H1 (cell line): Measurements from ENCODE around the gene PSME2. TPM values are rescaled to one million over a fixed set of nuclear protein-coding genes. Genes with fewer than 3 reads are reported as not detected.
A peak's percentile ranks its signal among the peaks of the same experiment; 100 is the strongest.

Experiments
- CTCF ChIA-PET: fragments of 300-600 bp; sonication (Branson Sonifier 250); formaldehyde crosslinking; loops from one replicate; lab custom pipeline; 2021; ENCODE audit not compliant: partially characterized antibody; lab: Charles Lee
- POLR2A ChIA-PET: fragments of 300-600 bp; sonication (Branson Sonifier 250); formaldehyde crosslinking; loops from one replicate; lab custom pipeline; 2021; ENCODE audit warnings: inconsistent platforms; ENCODE audit not compliant: partially characterized antibody; lab: Charles Lee
- DNase-seq, 2 experiments: peaks; one replicate each; pipeline versions ENCODE4 v3.0.0 to v3.0.0-alpha.2; 2010 to 2022; ENCODE audit warnings: low spot score in 2 of 2, low read depth in 1 of 2, mixed read lengths in 1 of 2
- FAIRE-seq: peaks from 2 replicates; lab custom pipeline; 2011; peaks lifted over from hg19 to GRCh38; lab: Jason Lieb, UNC
- H2AFZ ChIP-seq: 2 replicates; pipeline ENCODE4 v1.8.1; 2012; ENCODE audit warnings: low read length, inconsistent platforms
- H2AK5ac ChIP-seq: 2 replicates; pipeline ENCODE4 v1.6.1; 2013; ENCODE audit warnings: low read depth, low read length
- H2BK120ac ChIP-seq: replicated peaks from 2 replicates; pipeline ENCODE3; 2013; ENCODE audit warnings: low read depth, low read length, inconsistent platforms
- H2BK12ac ChIP-seq: 2 replicates; pipeline ENCODE4 v1.6.1; 2013; ENCODE audit warnings: low read depth, low read length
- H2BK15ac ChIP-seq: 2 replicates; pipeline ENCODE4 v1.6.1; 2013; ENCODE audit warnings: low read length
- H2BK20ac ChIP-seq: 2 replicates; pipeline ENCODE4 v1.6.1; 2013; ENCODE audit warnings: low read length
- H2BK5ac ChIP-seq: 2 replicates; pipeline ENCODE4 v1.6.1; 2013; ENCODE audit warnings: low read depth, low read length
- H3K14ac ChIP-seq: 2 replicates; pipeline ENCODE4 v1.6.1; 2013; ENCODE audit warnings: inconsistent platforms; ENCODE audit not compliant: insufficient read length
- H3K18ac ChIP-seq: 2 replicates; pipeline ENCODE4 v1.6.1; 2013; ENCODE audit warnings: low read length; ENCODE audit errors: extremely low read depth
- H3K23ac ChIP-seq: 2 replicates; pipeline ENCODE4 v1.6.1; 2013; ENCODE audit warnings: inconsistent platforms; ENCODE audit not compliant: insufficient read length
- H3K23me2 ChIP-seq: 2 replicates; pipeline ENCODE4 v1.6.1; 2013; ENCODE audit warnings: low read depth, low read length
- H3K27ac ChIP-seq: 2 replicates; pipeline ENCODE4 v1.6.1; 2011; ENCODE audit warnings: low read depth, low read length, inconsistent platforms
- H3K27me3 ChIP-seq, 4 experiments: replicated peaks in 1 of 4; 1 replicate in 1 of 4; 2 replicates in 3 of 4; pipeline versions ENCODE4 v1.6.1 to v1.8.1; 2011 to 2013; ENCODE audit warnings: low read length in 3 of 4, mild to moderate bottlenecking in 3 of 4, inconsistent platforms in 2 of 4, mixed read lengths in 2 of 4, moderate library complexity in 1 of 4; ENCODE audit not compliant: control insufficient read depth in 3 of 4, insufficient read depth in 3 of 4; ENCODE audit errors: extremely low read depth in 1 of 4
- H3K36me3 ChIP-seq, 4 experiments: 2 replicates each; pipeline versions ENCODE4 v1.6.1 to v1.8.1; 2011 to 2013; ENCODE audit warnings: mild to moderate bottlenecking in 4 of 4, low read length in 3 of 4, moderate library complexity in 2 of 4, control low read depth in 1 of 4, inconsistent platforms in 1 of 4; ENCODE audit not compliant: insufficient read depth in 4 of 4, control insufficient read depth in 2 of 4
- H3K4ac ChIP-seq: replicated peaks from 2 replicates; pipeline ENCODE3; 2013; ENCODE audit warnings: low read length, low read depth, mixed read lengths, inconsistent platforms; ENCODE audit not compliant: insufficient read length
- H3K4me1 ChIP-seq, 4 experiments: replicated peaks in 1 of 4; 1 replicate in 1 of 4; 2 replicates in 3 of 4; pipeline versions ENCODE4 v1.6.1 to v1.8.1; 2011 to 2013; ENCODE audit warnings: low read length in 3 of 4, inconsistent platforms in 2 of 4, mixed read lengths in 1 of 4; ENCODE audit not compliant: insufficient read depth in 4 of 4, control insufficient read depth in 3 of 4
- H3K4me2 ChIP-seq, 2 experiments: 2 replicates each; pipeline versions ENCODE4 v1.6.1 to v1.8.1; 2011 to 2013; ENCODE audit warnings: low read depth in 2 of 2, low read length in 2 of 2, control low read depth in 1 of 2, inconsistent platforms in 1 of 2, mild to moderate bottlenecking in 1 of 2; ENCODE audit not compliant: insufficient read depth in 1 of 2
- H3K4me3 ChIP-seq, 4 experiments: fragments of 200-600, 300-600 bp in 1 of 4; sonication (generic), shearing (Covaris generic), sonication (Bioruptor Twin) in 1 of 4; 2 replicates each; pipeline versions ENCODE4 v1.5.1 to v1.8.1; 2011 to 2016; ENCODE audit warnings: low read length in 4 of 4, low read depth in 3 of 4, control low read depth in 2 of 4, inconsistent platforms in 2 of 4, mild to moderate bottlenecking in 2 of 4, mixed read lengths in 1 of 4, moderate library complexity in 1 of 4; ENCODE audit not compliant: insufficient read depth in 2 of 4; ENCODE audit errors: extremely low read depth in 1 of 4
- H3K56ac ChIP-seq: replicated peaks from 2 replicates; pipeline ENCODE3; 2013; ENCODE audit warnings: low read depth, mild to moderate bottlenecking, mixed read lengths, low read length, inconsistent platforms; ENCODE audit not compliant: insufficient read length
- H3K79me1 ChIP-seq: 2 replicates; pipeline ENCODE4 v1.6.1; 2013; ENCODE audit warnings: low read depth, low read length, control low read depth
- H3K79me2 ChIP-seq, 2 experiments: 2 replicates each; pipeline versions ENCODE4 v1.6.1 to v1.8.1; 2012 to 2013; ENCODE audit warnings: low read length in 2 of 2, mild to moderate bottlenecking in 2 of 2, inconsistent platforms in 1 of 2; ENCODE audit not compliant: insufficient read depth in 2 of 2, control insufficient read depth in 1 of 2
- H3K9ac ChIP-seq, 4 experiments: replicated peaks in 1 of 4; 1 replicate in 1 of 4; 2 replicates in 3 of 4; pipeline versions ENCODE4 v1.6.1 to v1.8.1; 2011 to 2013; ENCODE audit warnings: low read depth in 3 of 4, low read length in 3 of 4, control low read depth in 2 of 4, mild to moderate bottlenecking in 2 of 4, moderate library complexity in 2 of 4, inconsistent platforms in 1 of 4; ENCODE audit errors: extremely low read depth in 1 of 4
- H3K9me3 ChIP-seq, 2 experiments: 2 replicates each; pipeline versions ENCODE4 v1.6.1 to v1.8.1; 2012 to 2013; ENCODE audit warnings: mild to moderate bottlenecking in 2 of 2, moderate library complexity in 2 of 2, control low read depth in 1 of 2, inconsistent platforms in 1 of 2, low read depth in 1 of 2, low read length in 1 of 2, mixed read lengths in 1 of 2; ENCODE audit not compliant: insufficient read depth in 2 of 2
- H4K20me1 ChIP-seq, 2 experiments: replicated peaks in 1 of 2; 2 replicates each; pipeline versions ENCODE3 to v1.8.1; 2011 to 2013; ENCODE audit warnings: inconsistent platforms in 2 of 2, low read length in 2 of 2, mild to moderate bottlenecking in 1 of 2; ENCODE audit not compliant: insufficient read depth in 2 of 2, control insufficient read depth in 1 of 2
- H4K5ac ChIP-seq: 2 replicates; pipeline ENCODE4 v1.6.1; 2013; ENCODE audit warnings: low read length, low read depth, mixed read lengths, inconsistent platforms; ENCODE audit not compliant: insufficient read length
- H4K8ac ChIP-seq: 2 replicates; pipeline ENCODE4 v1.8.0; 2013; ENCODE audit warnings: mild to moderate bottlenecking, moderate library complexity, low read length, inconsistent platforms; ENCODE audit not compliant: insufficient read depth; ENCODE audit errors: extremely low read depth
- H4K91ac ChIP-seq: replicated peaks from 2 replicates; pipeline ENCODE3; 2013; ENCODE audit warnings: low read length, mixed read lengths, inconsistent platforms; ENCODE audit not compliant: insufficient read length
- JUND ChIP-seq: IDR thresholded peaks from 2 replicates; pipeline ENCODE4 v1.6.1; 2011; ENCODE audit warnings: mild to moderate bottlenecking, improper control_type of control experiment, low read length
- KDM1A ChIP-seq: fragments of 200-600, 300-600 bp; sonication (generic); IDR thresholded peaks from 2 replicates; pipeline ENCODE4 v1.7.1; 2016; ENCODE audit warnings: mild to moderate bottlenecking, low read length, borderline replicate concordance
- POLR2A ChIP-seq, 2 experiments: IDR thresholded peaks; 1 replicate in 1 of 2; 2 replicates in 1 of 2; pipeline ENCODE4 v1.6.1; 2011; ENCODE audit warnings: low read depth in 2 of 2, low read length in 2 of 2, mild to moderate bottlenecking in 2 of 2; ENCODE audit errors: control extremely low read depth in 1 of 2
- SAP30 ChIP-seq: fragments of 300-600 bp; sonication (generic); IDR thresholded peaks from 2 replicates; pipeline ENCODE4 v1.7.1; 2012; ENCODE audit warnings: low read length, moderate library complexity, mild to moderate bottlenecking, inconsistent platforms; ENCODE audit not compliant: insufficient read depth, insufficient replicate concordance
- SIN3A ChIP-seq, 2 experiments: IDR thresholded peaks in 1 of 2; conservative IDR thresholded peaks in 1 of 2; 2 replicates each; pipeline ENCODE4 v1.6.1; 2011 to 2012; ENCODE audit warnings: low read length in 2 of 2, improper control_type of control experiment in 1 of 2, low read depth in 1 of 2, mild to moderate bottlenecking in 1 of 2
- TEAD4 ChIP-seq: IDR thresholded peaks from 2 replicates; pipeline ENCODE4 v1.6.1; 2012; ENCODE audit warnings: low read depth, low read length, inconsistent platforms, mixed read lengths
- WGBS, 2 experiments: shearing (Covaris generic) in 1 of 2; methylation state at CpG; one replicate each; pipeline versions ENCODE4 v1.1.6 to v1.1.7; 2013 to 2015; ENCODE audit warnings: low lambda C conversion rate in 2 of 2, mixed read lengths in 2 of 2, inconsistent platforms in 1 of 2, low coverage in 1 of 2, missing lambda C conversion rate in 1 of 2; ENCODE audit not compliant: insufficient replicate concordance in 2 of 2, insufficient coverage in 1 of 2, insufficient read length in 1 of 2; ENCODE audit errors: extremely low coverage in 1 of 2, missing lambda C conversion rate in 1 of 2; 5-methylcytosine and 5-hydroxymethylcytosine counted together
- polyA plus RNA-seq, 7 experiments: library from polyadenylated mRNA; depleted of rRNA in 3 of 7; stranded (reverse) in 5 of 7; unstranded in 2 of 7; fragments of >200 nt in 5 of 7; fragments of 200-250 nt in 2 of 7; gene quantifications; 1 replicate in 5 of 7; 2 replicates in 1 of 7; 4 replicates in 1 of 7; pipeline versions ENCODE4 v1.2.1 to v1.2.3, GENCODE V29; 2011 to 2013; ENCODE audit warnings: missing spikeins in 2 of 7, mixed read lengths in 2 of 7
- total RNA-seq: library from RNA; stranded (reverse); fragmentation: NEBNext Ultra II Directional; extraction: Animal tissue kit (Norgen Biotek cat#: 25700); gene quantifications from 2 replicates; pipeline ENCODE4 v1.2.1, GENCODE V29; 2021
- TF ChIP-seq, protein P1 (sequence below), 3 experiments: IDR thresholded peaks; 1 replicate in 2 of 3; 2 replicates in 1 of 3; pipeline versions ENCODE4 v1.5.1 to v1.6.1; 2011; ENCODE audit warnings: low read length in 3 of 3, mild to moderate bottlenecking in 3 of 3, inconsistent platforms in 2 of 3, low read depth in 1 of 3, moderate library complexity in 1 of 3; ENCODE audit not compliant: insufficient read depth in 1 of 3; ENCODE audit errors: control extremely low read depth in 1 of 3

PSME2 gene
- total and polyA plus RNA-seq, 2 of the 8 experiments (the other 6 are each of a cell fraction or from before 2014, with no cell fraction given): 71.8 to 111 TPM

DNA sequence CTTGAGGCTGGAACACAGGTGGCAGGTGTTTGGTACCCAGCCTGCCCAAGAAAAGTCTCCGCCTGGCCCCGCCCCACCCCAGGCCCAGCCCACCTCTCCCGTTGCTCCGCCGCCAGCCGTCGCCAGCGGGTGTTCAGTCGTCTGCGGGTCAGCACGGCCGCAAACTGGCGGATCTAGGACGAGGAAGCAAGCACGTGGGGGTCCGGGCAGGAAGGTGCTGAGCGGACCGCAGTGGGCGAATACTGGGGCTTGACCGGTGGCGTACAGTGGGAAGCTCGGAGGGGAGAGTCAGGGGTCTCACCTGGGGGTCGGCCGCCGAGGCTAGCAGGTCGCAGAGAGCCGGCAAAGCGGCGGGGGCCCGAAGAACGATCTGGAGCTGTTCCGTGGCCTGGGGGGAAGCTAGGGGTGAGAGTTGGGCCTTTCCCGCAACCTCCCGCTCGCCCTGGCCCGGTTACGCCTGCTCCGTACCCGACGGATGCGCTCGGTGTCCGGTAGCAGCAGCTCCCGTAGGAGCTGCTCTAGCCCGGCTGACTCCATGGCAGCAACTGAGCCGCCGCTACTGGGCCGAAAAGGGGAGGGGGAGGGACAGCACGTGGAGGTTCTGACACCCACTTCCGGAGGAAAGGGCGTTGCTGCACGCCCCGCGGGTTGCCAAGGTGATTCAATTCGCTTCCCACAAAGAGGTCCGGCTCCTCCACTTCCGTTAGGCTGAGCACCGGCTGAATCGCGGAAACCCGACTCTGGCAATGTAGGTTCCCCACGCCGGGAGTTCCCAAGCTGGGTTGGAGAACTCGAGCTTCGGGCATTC lies 42.0 kb upstream of the PSME2 start, which contains the start of gene IPO4:
Gene IPO4, minus strand, starts transcription at position 566 of the 808 bp plus-strand sequence. Its CDS starts 29 bp downstream, at position 537.
- Histone ChIP-seq H2BK5ac (peak within 1 kb of the TSS; percentile 53; the same call in 1 of the 2 replicates), H2BK20ac (no peak within 1 kb of the TSS), H3K79me1 (peaks cover 12% of the 10 kb centered on the region), H3K36me3 (peaks cover 17 to 41% (median 36%) of the 10 kb centered on the region in 4 experiments; a peak in 7 of 8 replicates), H3K14ac (no peak within 1 kb of the TSS), H4K8ac (peak within 1 kb of the TSS; percentile 91), H3K9ac (peak within 1 kb of the TSS; percentile 36 to 71 (median 55)), H3K27ac (peak within 1 kb of the TSS; percentile 58; the same call in 1 of the 2 replicates), H3K79me2 (peaks cover 0 to 13% of the 10 kb centered on the region in 2 experiments; a peak in 2 of 4 replicates), H3K23ac (no peak within 1 kb of the TSS), H4K5ac (peak within 1 kb of the TSS; percentile 72), H3K4me3 (peak within 1 kb of the TSS; percentile 75 to 91 (median 87)), H3K4ac (no peak within 1 kb of the TSS), H3K18ac (0 out of 2 replicates have a peak within 1 kb of the TSS, but pooled peaks have one; percentile 40), H3K27me3 (no peaks in the 10 kb centered on the region), H3K56ac (peak within 1 kb of the TSS; percentile 62), H4K20me1 (peaks cover 0 to 16% of the 10 kb centered on the region in 2 experiments), H3K23me2 (peaks cover 5% of the 10 kb centered on the region), H2BK12ac (no peak within 1 kb of the TSS), H4K91ac (peak within 1 kb of the TSS; percentile 82), H2BK120ac (no peak within 1 kb of the TSS), H2AK5ac (no peak within 1 kb of the TSS), H3K9me3 (no peaks in the 10 kb centered on the region), H3K4me1 (peaks cover 0 to 7% (median 4%) of the 10 kb centered on the region in 4 experiments; a peak in 6 of 7 replicates), H3K4me2 (peak within 1 kb of the TSS; percentile 70 to 85), H2AFZ (no peak within 1 kb of the TSS), H2BK15ac (0 out of 2 replicates have a peak within 1 kb of the TSS, but pooled peaks have one; percentile 89)
- WGBS, 2 experiments: 4% methylated on average over 55 of the region's 65 CpGs; no CpG with 5 or more reads in 1 of the 2 experiments
- DNase-seq: peak; percentile 93 to 95
- no peak for FAIRE-seq
- CTCF ChIA-PET: interaction anchor here (0.8 to 4.1 kb wide), 7 partner anchors 24 to 119 kb away, joined by 3 to 16 read pairs (median 4); partner anchors contain the start of genes CHMP4A, CIDEB, DCAF11 and DHRS1
- POLR2A ChIA-PET: interaction anchor here (0.5 to 7.9 kb wide), 21 partner anchors 9 to 94 kb away, joined by 3 to 158 read pairs (median 4); partner anchors contain the start of genes CHMP4A, IRF9, MDP1 and PCK2
- TF ChIP-seq KDM1A (no peak), SIN3A (conservative IDR thresholded peaks at IDR 0.05 in 1 of 2, IDR thresholded peaks at IDR 0.05 in 1 of 2; ENCODE audit: low read depth in 1 of 2, low read length in 2 of 2) (peak; percentile 99 to 100), TEAD4 (no peak), POLR2A (IDR thresholded peaks at IDR 0.05; ENCODE audit: control extremely low read depth in 1 of 2, low read depth in 2 of 2, low read length in 2 of 2) (peak in 1 of 2 experiments; percentile 91; a peak in 2 of 3 replicates), JUND (peak; percentile 53; the same call in 1 of the 2 replicates), SAP30 (peak; percentile 99)
- TF ChIP-seq, protein P1, sequence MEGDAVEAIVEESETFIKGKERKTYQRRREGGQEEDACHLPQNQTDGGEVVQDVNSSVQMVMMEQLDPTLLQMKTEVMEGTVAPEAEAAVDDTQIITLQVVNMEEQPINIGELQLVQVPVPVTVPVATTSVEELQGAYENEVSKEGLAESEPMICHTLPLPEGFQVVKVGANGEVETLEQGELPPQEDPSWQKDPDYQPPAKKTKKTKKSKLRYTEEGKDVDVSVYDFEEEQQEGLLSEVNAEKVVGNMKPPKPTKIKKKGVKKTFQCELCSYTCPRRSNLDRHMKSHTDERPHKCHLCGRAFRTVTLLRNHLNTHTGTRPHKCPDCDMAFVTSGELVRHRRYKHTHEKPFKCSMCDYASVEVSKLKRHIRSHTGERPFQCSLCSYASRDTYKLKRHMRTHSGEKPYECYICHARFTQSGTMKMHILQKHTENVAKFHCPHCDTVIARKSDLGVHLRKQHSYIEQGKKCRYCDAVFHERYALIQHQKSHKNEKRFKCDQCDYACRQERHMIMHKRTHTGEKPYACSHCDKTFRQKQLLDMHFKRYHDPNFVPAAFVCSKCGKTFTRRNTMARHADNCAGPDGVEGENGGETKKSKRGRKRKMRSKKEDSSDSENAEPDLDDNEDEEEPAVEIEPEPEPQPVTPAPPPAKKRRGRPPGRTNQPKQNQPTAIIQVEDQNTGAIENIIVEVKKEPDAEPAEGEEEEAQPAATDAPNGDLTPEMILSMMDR (IDR thresholded peaks at IDR 0.05; ENCODE audit: control extremely low read depth in 1 of 3, insufficient read depth in 1 of 3, low read depth in 1 of 3, low read length in 3 of 3): no peak; a peak in 1 of 4 replicates
